ENCODE data around the gene NPAT.

NPAT gene

GRCh38 chr11:108222574-108223347 lies at the start of gene NPAT, which contains the start of gene ATM:
Gene NPAT (minus strand): TSS chr11:108222638. CDS start chr11:108222536, 102 bp downstream.
Gene ATM (plus strand): TSS chr11:108223067. CDS start chr11:108227625, 4,558 bp downstream.
- peak; percentile 97 to 99 for DNase-seq

GRCh38 chr11:108269583-108269982 lies 47.1 kb upstream of the NPAT start:
- no peak for DNase-seq

- DNase-seq: no peak
Observed at GRCh38 chr11:108253176-108253575, 30.7 kb upstream of the NPAT start.

- DNase-seq: no peak
Observed at GRCh38 chr11:108246885-108247284, 24.4 kb upstream of the NPAT start.

GRCh38 chr11:108246308-108246707 lies 23.9 kb upstream of the NPAT start:
- DNase-seq: no peak

- DNase-seq: no peak
Observed at GRCh38 chr11:108242422-108242821, 20.0 kb upstream of the NPAT start.

GRCh38 chr11:108241330-108242037 lies 19.0 kb upstream of the NPAT start:
- peak; percentile 48 to 59 for DNase-seq

GRCh38 chr11:108239076-108239475 lies 16.6 kb upstream of the NPAT start:
- DNase-seq: no peak

GRCh38 chr11:108237058-108237481 lies 14.6 kb upstream of the NPAT start:
- DNase-seq: no peak

GRCh38 chr11:108235633-108236032 lies 13.2 kb upstream of the NPAT start:
- DNase-seq: no peak

GRCh38 chr11:108235192-108235591 lies 12.8 kb upstream of the NPAT start:
- no peak for DNase-seq

GRCh38 chr11:108233277-108233945 lies 11.0 kb upstream of the NPAT start:
- DNase-seq: no peak

GRCh38 chr11:108228251-108228650 lies 5.8 kb upstream of the NPAT start:
- DNase-seq: no peak

GRCh38 chr11:108226036-108226435 lies 3.6 kb upstream of the NPAT start:
- no peak for DNase-seq

- DNase-seq: peak; percentile 41 to 49
Observed at GRCh38 chr11:108224911-108225786, 2.7 kb upstream of the NPAT start.

GRCh38 chr11:108224366-108224765 lies 1.9 kb upstream of the NPAT start:
- no peak for DNase-seq

- DNase-seq: peak in 1 of 2 donors; percentile 41
Observed at GRCh38 chr11:108223348-108224149, 1.1 kb upstream of the NPAT start.

- peak in 1 of 2 donors; percentile 35 for DNase-seq
Observed at GRCh38 chr11:108221911-108222573, 396 bp downstream of the NPAT start.

GRCh38 chr11:108221371-108221770 lies 1.1 kb downstream of the NPAT start:
- no peak for DNase-seq

- no peak for DNase-seq
Observed at GRCh38 chr11:108220721-108221336, 1.6 kb downstream of the NPAT start.
